A549 (cell line): Measurements from ENCODE around the gene PLIN4. TPM values are rescaled to one million over a fixed set of nuclear protein-coding genes. Genes with fewer than 3 reads are reported as not detected.

Experiments
- ATAC-seq, 2 experiments: fragments of 200-7000 bp in 1 of 2; fragments of >200 bp in 1 of 2; cut with Nextera tagmentation in 1 of 2; cut with Tn5 transposase in 1 of 2; 3 replicates each; pipeline versions ENCODE4 v1.8.0 to v1.9.1; 2018 to 2020; ENCODE audit warnings: mild to moderate bottlenecking in 1 of 2, moderate library complexity in 1 of 2
- CTCF ChIA-PET: fragments of 300-600 bp; sonication (Branson Sonifier 250); formaldehyde crosslinking; extraction: SDS; loops from one replicate; lab custom pipeline; 2021; ENCODE audit warnings: antibody characterized with exemption, inconsistent platforms; lab: Yijun Ruan, JAX
- POLR2A ChIA-PET: fragments of 350-600 bp; formaldehyde crosslinking; extraction: SDS; loops from one replicate; lab custom pipeline; 2021; ENCODE audit warnings: antibody characterized with exemption, inconsistent platforms; lab: Yijun Ruan, JAX
- DNase-seq, 2 experiments: peaks; one replicate each; pipeline versions ENCODE4 v3.0.0 to v3.0.0-alpha.2; 2011 to 2016; ENCODE audit warnings: low read depth in 1 of 2, low spot score in 1 of 2
- FAIRE-seq: peaks from 2 replicates; lab custom pipeline; 2011; peaks lifted over from hg19 to GRCh38; lab: Jason Lieb, UNC
- H3K27ac ChIP-seq, 2 experiments: fragments of >200 bp; sonication (Bioruptor Twin); formaldehyde crosslinking; 3 replicates each; pipeline ENCODE4 v1.5.1; 2016 to 2017
- H3K4me1 ChIP-seq: fragments of >200 bp; sonication (Bioruptor Twin); formaldehyde crosslinking; 3 replicates; pipeline ENCODE4 v1.6.1; 2016
- H3K4me2 ChIP-seq: fragments of >200 bp; sonication (Bioruptor Twin); formaldehyde crosslinking; 3 replicates; pipeline ENCODE4 v1.6.1; 2016
- H3K4me3 ChIP-seq: fragments of >200 bp; sonication (Bioruptor Twin); formaldehyde crosslinking; 3 replicates; pipeline ENCODE4 v1.5.1; 2016
- H3K9me3 ChIP-seq: fragments of >200 bp; sonication (Bioruptor Twin); formaldehyde crosslinking; 3 replicates; pipeline ENCODE4 v1.6.1; 2016
- CBX2 ChIP-seq: fragments of 200-600 bp; sonication (generic); IDR thresholded peaks from 2 replicates; pipeline ENCODE4 v1.6.1; 2016; ENCODE audit warnings: low read depth, mild to moderate bottlenecking, borderline replicate concordance
- CBX8 ChIP-seq: fragments of 200-600 bp; sonication (generic); IDR thresholded peaks from 2 replicates; pipeline ENCODE4 v1.6.1; 2016
- CHD4 ChIP-seq: fragments of 200-600 bp; sonication (generic); IDR thresholded peaks from 2 replicates; pipeline ENCODE4 v1.6.1; 2016; ENCODE audit warnings: antibody characterized with exemption, mild to moderate bottlenecking, borderline replicate concordance
- EHF ChIP-seq: fragments of 250-450 bp; sonication (Bioruptor Pico); IDR thresholded peaks from 2 replicates; pipeline ENCODE4 v1.5.0; 2020; ENCODE audit warnings: mild to moderate bottlenecking
- EHMT2 ChIP-seq: fragments of 200-600 bp; sonication (generic); IDR thresholded peaks from 2 replicates; pipeline ENCODE4 v1.6.1; 2016; ENCODE audit warnings: antibody characterized with exemption, low read depth, mild to moderate bottlenecking, moderate library complexity
- EP300 ChIP-seq, 2 experiments: fragments of >200 bp; sonication (Bioruptor Twin); formaldehyde crosslinking; IDR thresholded peaks; 2 replicates in 1 of 2; 3 replicates in 1 of 2; pipeline ENCODE4 v1.6.1; 2016 to 2017
- ESRRA ChIP-seq: fragments of 150-350 bp; IDR thresholded peaks from 2 replicates; pipeline ENCODE4 v1.6.1; 2014; ENCODE audit warnings: mild to moderate bottlenecking, low read length, borderline replicate concordance
- FOSB ChIP-seq: fragments of 250-450 bp; sonication (Bioruptor Pico); IDR thresholded peaks from 2 replicates; pipeline ENCODE4 v1.5.0; 2020; ENCODE audit warnings: mild to moderate bottlenecking, moderate library complexity
- FOSL2 ChIP-seq, 2 experiments: fragments of 450-650 bp in 1 of 2; fragments of >200 bp in 1 of 2; sonication (Bioruptor Twin) in 1 of 2; formaldehyde crosslinking; IDR thresholded peaks; 2 replicates each; pipeline versions ENCODE4 v1.5.0 to v1.6.1; 2016 to 2020; ENCODE audit warnings: mild to moderate bottlenecking in 1 of 2, moderate library complexity in 1 of 2
- FOXS1 ChIP-seq: fragments of 250-450 bp; sonication (Bioruptor Pico); IDR thresholded peaks from 2 replicates; pipeline ENCODE4 v1.5.0; 2020; ENCODE audit warnings: mild to moderate bottlenecking, moderate library complexity
- GATA3 ChIP-seq: IDR thresholded peaks from 2 replicates; pipeline ENCODE4 v1.6.1; 2012; ENCODE audit warnings: borderline replicate concordance
- HOXA7 ChIP-seq: fragments of 250-450 bp; sonication (Bioruptor Pico); IDR thresholded peaks from 2 replicates; pipeline ENCODE4 v1.5.0; 2020; ENCODE audit warnings: mild to moderate bottlenecking, moderate library complexity
- NR3C1 ChIP-seq: fragments of >200 bp; sonication (Bioruptor Twin); formaldehyde crosslinking; IDR thresholded peaks from 3 replicates; pipeline ENCODE4 v1.6.1; 2017
- PHF8 ChIP-seq: fragments of 200-600 bp; sonication (generic); IDR thresholded peaks from 2 replicates; pipeline ENCODE4 v1.6.1; 2016; ENCODE audit warnings: low read depth, mild to moderate bottlenecking, antibody characterized with exemption, moderate library complexity, borderline replicate concordance
- POLR2AphosphoS2 ChIP-seq: conservative IDR thresholded peaks from 2 replicates; pipeline ENCODE4 v1.6.1; 2012; ENCODE audit warnings: low read length, improper control_type of control experiment, inconsistent platforms
- RARB ChIP-seq: fragments of 250-450 bp; sonication (Bioruptor Pico); IDR thresholded peaks from 2 replicates; pipeline ENCODE4 v1.8.0; 2021; ENCODE audit warnings: mild to moderate bottlenecking, moderate library complexity
- RCOR1 ChIP-seq: fragments of 150-350 bp; IDR thresholded peaks from 2 replicates; pipeline ENCODE4 v1.6.1; 2014; ENCODE audit warnings: antibody characterized with exemption, low read length, low read depth
- RFX5 ChIP-seq: fragments of 450-650 bp; IDR thresholded peaks from 2 replicates; pipeline ENCODE4 v1.7.1; 2014; ENCODE audit warnings: antibody characterized with exemption, mild to moderate bottlenecking, moderate library complexity
- SREBF2 ChIP-seq: fragments of 450-650 bp; IDR thresholded peaks from 2 replicates; pipeline ENCODE4 v1.6.1; 2014; ENCODE audit warnings: mild to moderate bottlenecking, moderate library complexity
- ZC3H11A ChIP-seq: fragments of 450-650 bp; IDR thresholded peaks from 2 replicates; pipeline ENCODE4 v1.6.1; 2014; ENCODE audit warnings: antibody characterized with exemption, mild to moderate bottlenecking
- ZFP36 ChIP-seq: fragments of 450-650 bp; IDR thresholded peaks from 2 replicates; pipeline ENCODE4 v1.6.1; 2014; ENCODE audit warnings: borderline replicate concordance; ENCODE audit not compliant: partially characterized antibody
- ZSCAN20 ChIP-seq: fragments of 250-450 bp; sonication (Bioruptor Pico); IDR thresholded peaks from 2 replicates; pipeline ENCODE4 v1.8.0; 2022; ENCODE audit warnings: mild to moderate bottlenecking, moderate library complexity
- WGBS: methylation state at CpG from one replicate; pipeline ENCODE4 v1.1.6; 2017; ENCODE audit errors: missing lambda C conversion rate; 5-methylcytosine and 5-hydroxymethylcytosine counted together
- polyA plus RNA-seq, 4 experiments: library from polyadenylated mRNA; depleted of rRNA in 3 of 4; stranded (reverse); fragments of >200 nt; fragmentation: RNase III in 1 of 4; extraction: RNeasy Plus Mini Kit Qiagen cat#74134 plus additional on column Dnase treatment in 1 of 4; gene quantifications; 2 replicates in 3 of 4; 3 replicates in 1 of 4; pipeline ENCODE4 v1.2.3, GENCODE V29; 2011 to 2017
- TF ChIP-seq, protein P1 (sequence below): fragments of >200 bp; sonication (Bioruptor Twin); formaldehyde crosslinking; IDR thresholded peaks from 3 replicates; pipeline ENCODE4 v1.6.1; 2016
- TF ChIP-seq, protein P2 (sequence below): IDR thresholded peaks from 2 replicates; pipeline ENCODE4 v1.6.1; 2012
- TF ChIP-seq, protein P3 (sequence below): IDR thresholded peaks from 2 replicates; pipeline ENCODE4 v1.6.1; 2012; ENCODE audit warnings: low read depth, borderline replicate concordance
- TF ChIP-seq, protein P4 (sequence below): fragments of 250-450 bp; sonication (Bioruptor Pico); IDR thresholded peaks from 2 replicates; pipeline ENCODE4 v1.5.0; 2020; ENCODE audit warnings: low read depth, mild to moderate bottlenecking, moderate library complexity
- TF ChIP-seq, protein P5 (sequence below): fragments of 150-350 bp; IDR thresholded peaks from 2 replicates; pipeline ENCODE4 v1.6.1; 2014; ENCODE audit warnings: low read depth, mild to moderate bottlenecking, low read length

PLIN4 gene
- polyA plus RNA-seq, 2 of the 4 experiments (the other 2 are of a cell fraction): 0.04 to 0.23 TPM

DNA sequence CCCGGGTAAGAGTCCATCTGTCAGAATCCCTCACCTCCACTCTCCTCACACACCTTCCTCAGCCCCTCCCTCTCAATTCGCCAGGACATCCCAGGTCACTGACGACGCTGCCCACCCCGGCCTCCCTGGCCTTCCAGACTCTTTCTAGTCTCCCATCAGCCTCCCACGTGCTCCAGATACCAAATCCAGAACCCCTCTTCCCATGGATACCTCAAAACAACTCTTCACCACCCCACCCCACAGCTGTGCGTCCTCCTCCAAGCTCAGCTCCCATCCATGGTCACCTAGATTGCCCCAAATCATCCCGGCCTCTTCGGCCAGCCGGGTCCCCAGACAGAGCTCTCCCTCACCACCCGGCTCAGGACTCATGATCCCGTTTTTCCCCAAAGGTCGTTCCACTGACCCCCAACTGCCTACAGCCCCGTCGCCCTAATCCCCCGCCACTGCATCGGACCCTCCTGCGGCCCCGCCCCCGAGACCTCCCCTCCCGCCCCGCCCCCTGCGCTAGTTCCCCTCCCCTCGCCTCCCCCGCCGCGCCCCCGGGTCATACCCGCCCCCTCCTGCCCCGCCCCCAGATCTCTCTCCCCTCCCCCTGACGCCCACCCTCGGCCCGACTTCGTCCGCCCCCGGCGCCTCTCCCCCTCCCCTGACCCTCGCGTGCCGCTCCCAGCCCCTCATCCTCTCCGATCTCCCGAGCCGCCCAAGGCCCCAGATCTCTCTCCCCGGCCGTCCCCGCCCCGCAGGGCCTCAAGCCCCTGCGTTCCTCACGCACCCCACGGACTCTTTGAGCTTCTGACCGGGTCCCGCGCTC lies 61.2 kb downstream of the PLIN4 start:
- FAIRE-seq (no peak), DNase-seq (peak in 1 of 2 experiments; percentile 35), ATAC-seq (peak; percentile 15 to 17; a peak in 3 of 6 replicates)
- peaks cover 14% of the 10 kb centered on the region; the same call in 2 of the 3 replicates for H3K4me1 ChIP-seq
- TF ChIP-seq POLR2AphosphoS2 (no peak), HOXA7 (CRISPR knock-in tag) (no peak), ZFP36 (no peak), FOXS1 (no peak), EHMT2 (no peak), CHD4 (no peak), RFX5 (no peak), GATA3 (no peak), RARB (CRISPR knock-in tag) (no peak), EP300 (IDR thresholded peaks at IDR 0.05) (no peak), ZC3H11A (no peak)
- TF ChIP-seq, protein P1, sequence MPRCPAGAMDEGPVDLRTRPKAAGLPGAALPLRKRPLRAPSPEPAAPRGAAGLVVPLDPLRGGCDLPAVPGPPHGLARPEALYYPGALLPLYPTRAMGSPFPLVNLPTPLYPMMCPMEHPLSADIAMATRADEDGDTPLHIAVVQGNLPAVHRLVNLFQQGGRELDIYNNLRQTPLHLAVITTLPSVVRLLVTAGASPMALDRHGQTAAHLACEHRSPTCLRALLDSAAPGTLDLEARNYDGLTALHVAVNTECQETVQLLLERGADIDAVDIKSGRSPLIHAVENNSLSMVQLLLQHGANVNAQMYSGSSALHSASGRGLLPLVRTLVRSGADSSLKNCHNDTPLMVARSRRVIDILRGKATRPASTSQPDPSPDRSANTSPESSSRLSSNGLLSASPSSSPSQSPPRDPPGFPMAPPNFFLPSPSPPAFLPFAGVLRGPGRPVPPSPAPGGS: no peak
- ChIA-PET POLR2A (interaction anchor here (1.0 to 1.2 kb wide), 2 partner anchors 14 to 15 kb away, joined by 3 read pairs; no protein-coding TSS in a partner anchor), CTCF (interaction anchor here (1.0 kb wide), 1 partner anchor 57 kb away, joined by 4 read pairs; the partner anchor contains the start of gene SH3GL1)
- WGBS: 27% methylated on average over 14 of the region's 53 CpGs
- H3K9me3 ChIP-seq: no peaks in the 10 kb centered on the region
- peak overlapping the region; percentile 56 for H3K4me3 ChIP-seq
- H3K27ac ChIP-seq: peak overlapping the region; percentile 81 to 96
- H3K4me2 ChIP-seq: peak overlapping the region; percentile 95

DNA sequence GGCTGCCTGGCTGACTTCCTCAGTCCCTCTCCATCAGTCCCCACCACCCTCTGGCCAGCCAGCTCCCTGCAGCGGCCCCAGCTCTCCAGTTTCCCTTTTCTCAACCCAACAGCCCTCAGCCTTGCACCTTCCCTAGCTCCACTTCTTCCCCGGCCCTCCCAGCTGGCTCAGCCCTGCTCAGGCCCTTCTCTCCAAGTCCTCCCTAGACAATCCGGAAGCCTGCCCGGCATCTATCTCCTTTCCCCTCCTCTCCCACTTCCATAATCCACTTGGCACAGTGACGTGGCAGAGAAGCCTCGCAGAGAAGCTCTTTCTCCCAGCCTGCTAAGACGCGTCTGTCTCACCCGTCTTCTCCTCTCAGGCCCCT lies 61.8 kb downstream of the PLIN4 start:
- H3K4me1 ChIP-seq: peaks cover 14% of the 10 kb centered on the region; the same call in 2 of the 3 replicates
- TF ChIP-seq CBX8 (no peak), HOXA7 (CRISPR knock-in tag) (no peak), PHF8 (no peak), FOSB (no peak), CBX2 (no peak), SREBF2 (no peak), ESRRA (no peak), FOSL2 (IDR thresholded peaks at IDR 0.05) (no peak), FOSL2 (CRISPR knock-in tag; IDR thresholded peaks at IDR 0.05) (no peak), EHF (CRISPR knock-in tag) (no peak), EP300 (IDR thresholded peaks at IDR 0.05) (no peak), RCOR1 (no peak), NR3C1 (no peak), ZSCAN20 (CRISPR knock-in tag) (no peak), RFX5 (no peak)
- TF ChIP-seq, protein P2, sequence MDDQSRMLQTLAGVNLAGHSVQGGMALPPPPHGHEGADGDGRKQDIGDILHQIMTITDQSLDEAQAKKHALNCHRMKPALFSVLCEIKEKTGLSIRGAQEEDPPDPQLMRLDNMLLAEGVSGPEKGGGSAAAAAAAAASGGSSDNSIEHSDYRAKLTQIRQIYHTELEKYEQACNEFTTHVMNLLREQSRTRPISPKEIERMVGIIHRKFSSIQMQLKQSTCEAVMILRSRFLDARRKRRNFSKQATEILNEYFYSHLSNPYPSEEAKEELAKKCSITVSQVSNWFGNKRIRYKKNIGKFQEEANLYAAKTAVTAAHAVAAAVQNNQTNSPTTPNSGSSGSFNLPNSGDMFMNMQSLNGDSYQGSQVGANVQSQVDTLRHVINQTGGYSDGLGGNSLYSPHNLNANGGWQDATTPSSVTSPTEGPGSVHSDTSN: no peak
- TF ChIP-seq, protein P3, sequence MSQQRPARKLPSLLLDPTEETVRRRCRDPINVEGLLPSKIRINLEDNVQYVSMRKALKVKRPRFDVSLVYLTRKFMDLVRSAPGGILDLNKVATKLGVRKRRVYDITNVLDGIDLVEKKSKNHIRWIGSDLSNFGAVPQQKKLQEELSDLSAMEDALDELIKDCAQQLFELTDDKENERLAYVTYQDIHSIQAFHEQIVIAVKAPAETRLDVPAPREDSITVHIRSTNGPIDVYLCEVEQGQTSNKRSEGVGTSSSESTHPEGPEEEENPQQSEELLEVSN: no peak
- TF ChIP-seq, protein P4, sequence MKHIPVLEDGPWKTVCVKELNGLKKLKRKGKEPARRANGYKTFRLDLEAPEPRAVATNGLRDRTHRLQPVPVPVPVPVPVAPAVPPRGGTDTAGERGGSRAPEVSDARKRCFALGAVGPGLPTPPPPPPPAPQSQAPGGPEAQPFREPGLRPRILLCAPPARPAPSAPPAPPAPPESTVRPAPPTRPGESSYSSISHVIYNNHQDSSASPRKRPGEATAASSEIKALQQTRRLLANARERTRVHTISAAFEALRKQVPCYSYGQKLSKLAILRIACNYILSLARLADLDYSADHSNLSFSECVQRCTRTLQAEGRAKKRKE (CRISPR knock-in tag): no peak
- TF ChIP-seq, protein P5, sequence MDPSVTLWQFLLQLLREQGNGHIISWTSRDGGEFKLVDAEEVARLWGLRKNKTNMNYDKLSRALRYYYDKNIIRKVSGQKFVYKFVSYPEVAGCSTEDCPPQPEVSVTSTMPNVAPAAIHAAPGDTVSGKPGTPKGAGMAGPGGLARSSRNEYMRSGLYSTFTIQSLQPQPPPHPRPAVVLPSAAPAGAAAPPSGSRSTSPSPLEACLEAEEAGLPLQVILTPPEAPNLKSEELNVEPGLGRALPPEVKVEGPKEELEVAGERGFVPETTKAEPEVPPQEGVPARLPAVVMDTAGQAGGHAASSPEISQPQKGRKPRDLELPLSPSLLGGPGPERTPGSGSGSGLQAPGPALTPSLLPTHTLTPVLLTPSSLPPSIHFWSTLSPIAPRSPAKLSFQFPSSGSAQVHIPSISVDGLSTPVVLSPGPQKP: no peak
- TF ChIP-seq, all 56 proteins: peak for 0
- no peak for DNase-seq
- H3K4me2 ChIP-seq: peak overlapping the region; percentile 95
- H3K9me3 ChIP-seq: no peaks in the 10 kb centered on the region
- FAIRE-seq: no peak
- ChIA-PET CTCF (interaction anchor here (1.0 kb wide), 1 partner anchor 56 kb away, joined by 4 read pairs; the partner anchor contains the start of gene SH3GL1), POLR2A (interaction anchor here (1.0 to 1.2 kb wide), 2 partner anchors 14 to 15 kb away, joined by 3 read pairs; no protein-coding TSS in a partner anchor)
- WGBS: 65% methylated on average over 9 of the region's 9 CpGs
- H3K27ac ChIP-seq: peak overlapping the region; percentile 29 to 96; a peak in 4 of 6 replicates
- peak overlapping the region; percentile 56 for H3K4me3 ChIP-seq
- ATAC-seq: peak in 1 of 2 experiments; percentile 5; a peak in 2 of 6 replicates
